A172 (cell line): ENCODE data around the gene SEPSECS. TPM values are rescaled to one million over a fixed set of nuclear protein-coding genes. Genes with fewer than 3 reads are reported as not detected.
"Not testable (repeated sequence)": the region's sequence is repeated elsewhere in the genome, so short reads cannot be mapped to it uniquely, and the experiment has no call there.

Source experiments
- DNase-seq: peaks from one replicate; pipeline ENCODE4 v3.0.0-alpha.2; 2015; ENCODE audit warnings: low spot score
- total RNA-seq: library from RNA; depleted of rRNA; stranded (reverse); fragments of >200 nt; shearing (Covaris generic); gene quantifications from 2 replicates; pipeline ENCODE4 v1.2.3, GENCODE V29; 2014; rRNA removed

Gene SEPSECS
- total RNA-seq, 1 experiment from 2014 or later: 10.0 TPM

GRCh38 chr4:25083441-25083840 lies 76.8 kb downstream of the SEPSECS start:
- DNase-seq: not testable (repeated sequence)

DNA sequence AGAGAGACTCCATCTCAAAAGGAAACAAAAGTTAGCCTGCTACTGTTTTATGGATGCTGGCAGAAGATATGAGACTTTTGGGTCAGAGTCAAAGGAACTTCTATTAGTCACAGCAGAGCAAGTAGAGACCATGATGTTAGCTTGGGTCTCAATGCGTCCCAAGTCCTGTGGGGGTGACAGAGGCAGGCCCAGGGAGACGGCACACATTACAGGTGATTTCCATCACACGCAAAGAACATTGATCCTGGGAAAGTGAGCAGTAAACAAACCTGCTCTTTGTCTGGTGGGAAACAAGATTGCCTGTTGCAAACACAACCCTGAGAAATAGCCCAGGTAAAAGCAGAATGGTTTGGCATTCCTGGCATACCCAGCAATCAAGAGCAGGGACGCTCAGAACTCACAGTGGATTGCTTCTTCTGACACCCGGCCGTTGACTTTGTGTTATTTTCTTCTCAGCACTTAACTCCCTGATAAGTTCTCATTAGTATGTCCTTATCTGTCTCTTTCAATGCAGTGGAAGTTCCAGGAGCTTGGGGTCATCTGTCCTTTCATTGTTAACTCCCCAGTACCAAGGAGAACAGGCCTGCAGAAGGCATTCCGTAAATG lies 78.3 kb downstream of the SEPSECS start:
- no peak for DNase-seq

DNA sequence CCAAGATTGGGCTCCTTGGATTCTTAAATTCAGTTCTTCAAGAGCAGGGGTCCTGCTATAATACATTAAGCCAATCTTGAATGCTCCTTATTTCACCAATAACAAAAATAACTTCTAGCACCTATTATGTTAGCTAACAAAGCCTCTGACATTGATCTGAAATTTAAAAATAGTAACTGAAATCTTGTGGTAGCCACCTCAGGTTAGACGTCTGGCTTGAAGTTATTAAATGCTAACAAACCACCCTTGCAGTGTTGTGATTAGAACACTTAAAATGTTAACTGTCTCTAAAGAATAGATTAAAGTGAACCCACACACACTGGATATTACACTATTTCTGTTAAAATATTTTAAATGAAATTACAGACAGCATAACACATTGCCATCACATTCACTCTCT lies 79.7 kb downstream of the SEPSECS start:
- DNase-seq: no peak

DNA sequence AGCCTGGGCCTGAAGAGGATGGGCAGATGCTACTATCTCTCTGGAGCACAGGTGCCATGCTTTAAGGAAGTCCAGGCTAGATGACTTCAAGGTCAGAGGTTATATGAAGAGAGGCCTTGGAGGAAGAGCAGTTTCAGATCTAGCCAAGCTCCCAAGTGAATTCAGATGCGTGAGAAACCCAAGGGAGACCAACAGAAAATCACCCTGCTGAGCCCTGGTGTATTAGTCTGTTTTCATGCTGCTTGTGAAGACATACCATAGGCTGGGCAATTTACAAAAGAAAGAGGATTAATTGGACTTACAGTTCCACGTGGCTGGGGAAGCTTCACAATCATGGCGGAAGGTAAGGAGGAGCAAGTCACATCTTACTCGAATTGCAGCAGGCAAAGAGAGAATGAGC lies 81.7 kb downstream of the SEPSECS start:
- no peak for DNase-seq

DNA sequence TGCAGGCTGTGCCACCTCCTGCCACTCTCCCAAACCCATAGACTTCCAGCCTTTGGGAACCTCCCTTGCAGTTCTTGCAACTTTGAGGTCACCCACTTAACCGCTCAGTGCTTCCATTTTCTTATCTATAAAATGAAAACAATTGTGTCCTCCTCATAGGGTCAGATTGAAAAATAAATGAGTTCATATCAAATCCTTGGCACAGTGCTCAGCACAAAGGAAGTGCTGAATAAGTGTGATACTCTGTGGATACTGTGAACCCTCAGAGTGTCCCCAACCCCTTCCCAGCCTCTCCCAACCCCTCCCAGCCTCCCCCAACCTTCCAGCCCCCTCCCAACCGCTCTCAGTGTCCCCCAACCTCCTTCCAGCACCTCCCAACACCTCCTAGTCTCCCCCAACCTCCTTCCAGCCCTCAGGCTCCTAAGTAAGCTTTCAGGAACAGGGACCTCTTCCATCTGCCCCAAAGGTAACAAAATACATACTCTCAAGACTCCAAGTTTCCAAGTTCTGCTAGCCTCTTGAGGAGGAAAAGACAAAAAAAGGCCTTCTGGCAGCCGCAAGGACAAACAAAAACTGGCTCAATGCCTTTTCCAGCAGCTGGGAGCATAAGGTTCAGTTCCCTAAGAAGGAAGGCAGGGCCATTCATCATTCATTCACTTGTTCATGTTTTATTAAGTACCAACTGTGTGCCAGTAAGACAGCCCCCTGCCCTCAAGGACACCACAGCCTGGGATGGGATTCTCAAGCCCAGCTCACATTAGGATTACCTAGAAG lies 83.4 kb downstream of the SEPSECS start:
- DNase-seq: no peak

DNA sequence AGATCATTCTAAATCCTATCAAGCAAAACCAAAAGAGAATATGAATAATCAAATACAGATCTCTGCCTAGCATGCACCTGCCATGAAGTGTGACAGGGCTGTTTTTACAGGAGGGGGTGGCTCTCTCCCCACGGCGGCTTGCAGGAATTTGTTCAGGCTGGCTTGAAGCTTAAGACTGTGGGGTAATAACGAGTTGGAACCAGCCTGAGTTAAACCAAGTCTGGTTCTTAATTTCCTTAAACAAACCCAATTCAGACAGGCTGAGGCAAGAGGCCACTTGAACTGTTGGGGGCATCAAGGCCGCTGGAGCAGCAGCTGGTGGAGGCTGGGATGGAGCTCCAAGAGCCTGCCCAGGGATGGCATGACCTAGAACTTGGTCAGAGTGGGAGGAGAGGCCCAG lies 84.4 kb downstream of the SEPSECS start:
- no peak for DNase-seq

DNA sequence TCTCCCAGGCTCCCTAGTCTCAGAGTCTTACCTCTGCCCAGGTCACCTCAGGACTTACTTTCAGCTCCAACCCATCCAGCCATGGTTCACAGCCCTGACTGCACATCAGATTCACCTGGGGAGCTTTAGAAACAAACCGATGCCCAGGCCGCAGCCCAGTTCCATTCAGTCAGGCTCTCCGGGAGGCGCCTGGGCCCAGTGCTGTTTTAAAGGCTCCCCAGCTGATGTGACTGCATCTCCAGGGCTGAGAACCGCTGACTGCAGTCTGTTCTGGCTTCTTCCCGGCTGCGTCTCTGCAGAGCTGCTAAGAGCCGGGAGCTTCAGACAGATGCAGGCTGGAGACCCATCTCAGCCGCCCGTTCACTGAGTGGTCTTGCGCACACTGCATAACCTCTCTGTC lies 85.1 kb downstream of the SEPSECS start:
- DNase-seq: no peak

DNA sequence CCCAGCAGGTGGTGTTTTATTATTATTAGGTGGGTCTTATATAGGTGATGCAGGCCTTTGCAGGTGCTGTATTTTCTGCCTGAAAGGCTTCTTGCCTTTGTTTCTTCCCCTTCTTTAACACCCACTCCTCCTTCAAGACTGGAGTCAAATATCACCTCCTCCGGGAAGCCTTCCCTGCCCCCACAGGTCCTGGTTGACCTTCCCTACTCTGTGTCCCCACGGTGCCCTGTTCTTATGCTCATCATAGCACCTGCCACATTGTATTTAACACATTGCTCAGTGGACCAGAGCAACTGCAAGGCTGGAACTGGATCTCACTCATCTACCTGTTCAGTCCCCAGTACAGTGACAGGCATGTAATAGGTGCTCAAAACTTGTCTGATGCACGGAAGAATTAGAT lies 89.7 kb downstream of the SEPSECS start:
- DNase-seq: no peak

Other genes starting within 250 kb of the SEPSECS start
- 2.7 and 2.8 TPM in 2 replicates for gene CCDC149, start 247.4 kb downstream of the SEPSECS start, total RNA-seq
- 0.19 and 0.93 TPM in 2 replicates for gene LGI2, start 129.5 kb downstream of the SEPSECS start, total RNA-seq
- gene PI4K2B, start 73.6 kb upstream of the SEPSECS start, total RNA-seq: 46.1 and 48.0 TPM in 2 replicates
- gene ZCCHC4, start 152.3 kb upstream of the SEPSECS start, total RNA-seq: 9.8 and 13.7 TPM in 2 replicates
- gene ANAPC4, start 216.8 kb upstream of the SEPSECS start, total RNA-seq: 32.9 and 33.2 TPM in 2 replicates